IPS DF 19.7 (cell line): ENCODE measurements around the gene BACH2.
"Not testable (repeated sequence)": the region's sequence is repeated elsewhere in the genome, so short reads cannot be mapped to it uniquely, and the experiment has no call there.

Experiments used
- DNase-seq: peaks from one replicate; pipeline ENCODE4 v3.0.0-alpha.2; 2013; ENCODE audit warnings: low read depth, low spot score

The BACH2 gene

GRCh38 chr6:90296341-90297114 lies at the start of gene BACH2:
Gene BACH2 (minus strand): TSS chr6:90296843. CDS start chr6:90008844, 287,999 bp downstream.
- peak; percentile 75 for DNase-seq

GRCh38 chr6:90343576-90343975 lies 46.9 kb upstream of the BACH2 start:
- no peak for DNase-seq

- DNase-seq: no peak
Measured at GRCh38 chr6:90338409-90338808, 41.8 kb upstream of the BACH2 start.

- no peak for DNase-seq
Measured at GRCh38 chr6:90336388-90336947, 39.8 kb upstream of the BACH2 start.

GRCh38 chr6:90333928-90334327 lies 37.3 kb upstream of the BACH2 start:
- no peak for DNase-seq

- not testable (repeated sequence) for DNase-seq
Measured at GRCh38 chr6:90332978-90333543, 36.4 kb upstream of the BACH2 start.

- DNase-seq: peak; percentile 15
Measured at GRCh38 chr6:90329386-90330077, 32.9 kb upstream of the BACH2 start.

GRCh38 chr6:90328004-90328403 lies 31.4 kb upstream of the BACH2 start:
- DNase-seq: no peak

- no peak for DNase-seq
Measured at GRCh38 chr6:90326404-90327057, 29.9 kb upstream of the BACH2 start.

GRCh38 chr6:90323706-90324105 lies 27.1 kb upstream of the BACH2 start:
- DNase-seq: no peak

GRCh38 chr6:90322976-90323474 lies 26.4 kb upstream of the BACH2 start:
- no peak for DNase-seq

- no peak for DNase-seq
Measured at GRCh38 chr6:90319979-90320685, 23.5 kb upstream of the BACH2 start.

GRCh38 chr6:90319044-90319443 lies 22.4 kb upstream of the BACH2 start:
- no peak for DNase-seq

- no peak for DNase-seq
Measured at GRCh38 chr6:90315986-90316385, 19.3 kb upstream of the BACH2 start.

- DNase-seq: no peak
Measured at GRCh38 chr6:90315354-90315950, 18.8 kb upstream of the BACH2 start.

- no peak for DNase-seq
Measured at GRCh38 chr6:90314514-90314913, 17.9 kb upstream of the BACH2 start.

GRCh38 chr6:90311569-90311968 lies 14.9 kb upstream of the BACH2 start:
- no peak for DNase-seq

- DNase-seq: no peak
Measured at GRCh38 chr6:90305800-90306448, 9.3 kb upstream of the BACH2 start.

GRCh38 chr6:90304308-90304707 lies 7.7 kb upstream of the BACH2 start:
- no peak for DNase-seq

- DNase-seq: no peak
Measured at GRCh38 chr6:90303039-90303438, 6.4 kb upstream of the BACH2 start.
